ENCODE measurements around the gene VWF. TPM values are rescaled to one million over a fixed set of nuclear protein-coding genes. Genes with fewer than 3 reads are reported as not detected.

Gene VWF
- total RNA-seq, 4 donors from 2014 or later = 34.3 to 107 (median 50.3) TPM

GRCh38 chr12:6036509-6036908 lies 88.0 kb downstream of the VWF start:
- H3K4me3 ChIP-seq (ENCODE audit: low read depth, poor library complexity, severe bottlenecking) = no peak overlapping the region
- 91 to 93% methylated on average over 3 of the region's 3 CpGs for whole genome bisulfite sequencing, 2 donors
- no peak for DNase-seq (ENCODE audit: low spot score in 2 of 2)
- no peak for TF ChIP-seq CTCF (IDR thresholded peaks at IDR 0.05)
- TF ChIP-seq POLR2A (IDR thresholded peaks at IDR 0.05) = no peak
- intact Hi-C loops (cut with DNase I; ENCODE audit: low total_unique reads) = no loop called here

GRCh38 chr12:6034596-6034995 lies 89.9 kb downstream of the VWF start:
- no peak overlapping the region for H3K4me3 ChIP-seq (ENCODE audit: low read depth, poor library complexity, severe bottlenecking)
- TF ChIP-seq POLR2A (IDR thresholded peaks at IDR 0.05) = no peak
- no peak for TF ChIP-seq CTCF (IDR thresholded peaks at IDR 0.05)
- intact Hi-C loops (cut with DNase I; ENCODE audit: low total_unique reads) = no loop called here
- DNase-seq (ENCODE audit: low spot score in 2 of 2) = no peak
- 84 to 97% methylated on average over 9 of the region's 9 CpGs for WGBS, 2 donors

- intact Hi-C loops (cut with DNase I; ENCODE audit: low total_unique reads) = no loop called here
- no peak overlapping the region for H3K4me3 ChIP-seq (ENCODE audit: low read depth, poor library complexity, severe bottlenecking)
- WGBS, 2 donors = 67 to 74% methylated on average over 8 of the region's 8 CpGs
- TF ChIP-seq POLR2A (IDR thresholded peaks at IDR 0.05) (no peak), CTCF (IDR thresholded peaks at IDR 0.05) (no peak)
- DNase-seq (ENCODE audit: low spot score in 2 of 2) = no peak
Measured at GRCh38 chr12:6033546-6033945, 90.9 kb downstream of the VWF start.

- intact Hi-C loops (cut with DNase I; ENCODE audit: low total_unique reads) = no loop called here
- TF ChIP-seq POLR2A (IDR thresholded peaks at IDR 0.05) (no peak), CTCF (IDR thresholded peaks at IDR 0.05) (no peak)
- H3K4me3 ChIP-seq (ENCODE audit: low read depth, poor library complexity, severe bottlenecking) = no peak overlapping the region
- WGBS, 2 donors = 67 to 95% methylated on average over 8 of the region's 8 CpGs
- DNase-seq (ENCODE audit: low spot score in 2 of 2) = peak in 1 of 2 donors; percentile 4
Measured at GRCh38 chr12:6032726-6033125, 91.7 kb downstream of the VWF start.

GRCh38 chr12:6031001-6031400 lies 93.5 kb downstream of the VWF start:
- H3K4me3 ChIP-seq (ENCODE audit: low read depth, poor library complexity, severe bottlenecking) = no peak overlapping the region
- intact Hi-C loops (cut with DNase I; ENCODE audit: low total_unique reads) = no loop called here
- TF ChIP-seq CTCF (IDR thresholded peaks at IDR 0.05) = no peak
- no peak for TF ChIP-seq POLR2A (IDR thresholded peaks at IDR 0.05)
- no peak for DNase-seq (ENCODE audit: low spot score in 2 of 2)
- 79 to 87% methylated on average over 8 of the region's 8 CpGs for WGBS, 2 donors

GRCh38 chr12:6030081-6030480 lies 94.4 kb downstream of the VWF start:
- intact Hi-C loops (cut with DNase I; ENCODE audit: low total_unique reads) = no loop called here
- WGBS, 2 donors = 58 to 73% methylated on average over 3 of the region's 3 CpGs
- no peak overlapping the region for H3K4me3 ChIP-seq (ENCODE audit: low read depth, poor library complexity, severe bottlenecking)
- DNase-seq (ENCODE audit: low spot score in 2 of 2) = peak in 1 of 2 donors; percentile 21
- TF ChIP-seq CTCF (IDR thresholded peaks at IDR 0.05) (no peak), POLR2A (IDR thresholded peaks at IDR 0.05) (no peak)
